ENCODE results near the gene VOPP1.

VOPP1 gene

DNA sequence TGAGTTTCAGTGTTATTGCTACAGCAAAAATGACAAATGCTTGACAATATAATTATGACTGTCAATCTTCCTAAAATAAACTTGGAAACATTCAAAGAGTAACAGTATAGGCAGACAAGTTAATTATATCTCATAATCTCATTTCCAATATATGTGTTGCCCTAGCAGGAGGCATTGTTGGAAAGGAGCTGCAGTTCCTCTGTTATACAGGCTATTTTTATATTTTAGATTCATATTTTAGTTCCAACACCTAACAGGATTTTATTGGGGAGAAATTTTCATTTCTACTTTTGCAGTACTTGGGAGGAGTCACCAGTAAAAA lies 19.3 kb downstream of the VOPP1 start:
- DNase-seq: no peak

DNA sequence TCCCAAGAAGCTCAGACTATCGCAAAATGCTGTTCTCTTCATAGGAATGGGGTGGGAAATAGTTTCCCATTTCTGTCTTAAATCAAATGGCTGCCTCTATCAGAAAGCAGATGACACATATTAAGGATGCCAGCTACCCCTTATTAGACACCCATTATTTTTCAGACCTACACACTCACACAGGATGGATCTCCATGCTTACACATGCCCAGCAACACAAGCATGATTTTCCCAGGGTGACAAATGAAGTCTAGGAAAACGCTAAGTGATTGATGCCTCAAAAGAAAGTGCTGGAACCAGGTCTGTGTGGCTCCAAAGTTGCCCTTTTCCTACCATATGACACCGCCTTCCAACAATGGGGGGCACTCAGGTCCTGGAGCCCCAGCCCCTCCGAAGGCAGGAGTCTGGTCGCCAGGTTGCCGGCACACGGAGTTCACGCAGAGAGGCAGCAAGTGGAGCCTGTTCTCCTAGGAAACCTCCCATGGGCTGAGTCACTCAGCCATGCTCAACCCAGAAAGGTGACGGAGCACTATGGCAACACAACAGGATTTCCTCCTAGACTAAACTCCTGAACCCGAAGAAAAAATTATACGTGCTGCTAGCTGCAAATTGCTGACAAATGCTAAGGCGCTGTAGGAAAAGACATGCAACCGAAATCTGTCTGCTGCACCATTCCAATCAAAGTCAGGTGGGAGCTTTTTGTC lies 19.8 kb downstream of the VOPP1 start:
- DNase-seq: peak; percentile 48

DNA sequence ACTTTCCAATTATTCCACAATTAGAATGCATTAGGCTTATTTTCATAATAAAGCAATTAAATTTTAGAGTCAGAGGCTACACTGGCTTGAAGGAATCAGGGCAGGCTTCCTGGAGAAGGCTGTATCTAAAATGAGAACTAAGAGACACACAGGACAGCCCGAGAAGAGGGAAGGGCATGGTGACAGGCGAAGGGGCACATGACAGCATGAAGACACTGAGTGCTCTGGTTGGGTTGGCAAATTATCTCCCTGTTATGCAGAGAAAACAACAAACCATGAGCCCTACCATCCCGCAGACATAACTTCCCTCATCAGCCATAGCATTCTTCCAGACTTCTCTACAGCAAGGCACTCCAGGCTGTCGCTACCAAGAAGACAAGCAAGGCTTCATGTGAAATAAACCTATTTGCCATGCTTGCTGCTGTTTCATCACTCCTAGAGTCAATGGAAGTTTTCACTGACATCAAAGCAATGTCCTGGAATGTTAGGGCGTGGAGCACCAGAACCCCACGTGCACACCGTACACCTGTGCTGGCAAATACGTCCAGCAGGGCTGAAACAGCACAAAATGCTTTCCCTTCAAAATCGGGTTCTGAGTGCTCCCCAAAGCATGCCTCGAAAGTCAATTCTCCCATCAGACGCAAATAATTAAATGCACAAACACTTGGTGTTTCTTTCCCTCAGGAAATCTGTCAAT lies 21.3 kb downstream of the VOPP1 start:
- no peak for DNase-seq

DNA sequence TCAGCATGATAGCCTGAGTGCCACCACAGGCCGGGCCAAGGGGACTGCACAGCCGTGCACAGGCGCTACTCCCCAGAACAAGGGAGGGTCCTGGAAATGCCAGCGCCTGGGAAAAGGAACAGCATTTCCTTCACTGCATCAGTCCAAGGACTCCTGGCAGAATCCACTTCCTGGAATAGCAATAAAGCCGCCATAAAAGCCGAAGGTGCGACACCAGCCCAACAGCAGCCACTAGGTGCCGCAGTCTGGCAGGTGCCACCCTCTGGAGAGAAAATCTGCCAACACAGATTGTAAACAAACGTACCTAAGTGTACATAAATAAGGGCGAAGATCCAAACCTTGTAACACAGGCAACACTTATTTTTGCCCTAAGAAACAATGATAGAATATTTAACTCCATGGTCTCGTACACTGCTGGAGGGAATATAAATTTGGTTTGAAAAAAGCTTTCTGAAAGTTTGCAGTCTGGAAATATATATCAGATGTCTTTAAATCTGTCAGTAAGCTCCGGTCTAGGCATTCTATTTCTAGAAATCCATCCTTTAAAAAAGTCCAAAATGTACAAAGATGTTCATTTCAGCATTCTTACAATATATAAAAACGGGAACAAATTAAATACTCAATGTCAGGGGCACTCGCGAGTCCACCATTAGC lies 22.2 kb downstream of the VOPP1 start:
- no peak for DNase-seq

DNA sequence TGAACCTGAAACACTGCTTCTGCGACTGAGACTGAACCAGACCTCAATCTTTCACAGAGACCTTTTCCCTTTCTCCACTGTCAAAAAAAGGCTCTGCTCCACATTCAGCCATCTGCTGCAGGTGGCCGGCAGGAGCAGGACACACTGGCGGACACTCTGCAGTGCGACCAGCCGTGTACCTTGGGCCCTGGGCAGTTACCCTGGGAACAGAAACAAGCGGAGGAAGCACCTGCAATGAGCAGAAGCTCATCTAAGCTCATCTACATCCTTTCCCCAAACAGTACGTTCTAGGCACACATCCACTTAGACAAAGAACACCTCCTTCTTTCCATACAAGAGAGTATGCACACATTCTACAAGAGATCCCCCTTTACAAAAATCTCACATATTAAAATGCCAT lies 22.8 kb downstream of the VOPP1 start:
- DNase-seq: no peak

DNA sequence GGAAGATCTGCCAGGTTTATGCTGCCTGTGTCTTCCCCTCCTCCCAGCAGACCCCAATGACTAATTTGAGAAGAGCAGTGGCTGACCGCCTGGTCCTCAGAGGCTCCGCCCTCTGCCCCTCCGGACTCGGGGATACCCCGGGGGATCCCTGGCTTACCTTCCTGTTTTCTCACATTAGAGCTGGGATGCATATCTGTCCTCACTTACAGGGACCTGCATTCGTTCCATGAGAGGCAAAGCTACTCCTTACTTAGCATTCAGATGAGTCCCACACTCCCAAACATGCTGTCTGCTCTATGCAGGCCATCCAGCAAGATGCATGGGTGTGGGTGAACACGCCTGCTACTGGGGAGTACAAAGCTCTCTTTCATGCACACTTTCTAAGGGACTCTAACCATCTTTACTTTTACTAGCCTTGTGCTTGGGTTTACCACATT lies 24.0 kb downstream of the VOPP1 start:
- DNase-seq: no peak

DNA sequence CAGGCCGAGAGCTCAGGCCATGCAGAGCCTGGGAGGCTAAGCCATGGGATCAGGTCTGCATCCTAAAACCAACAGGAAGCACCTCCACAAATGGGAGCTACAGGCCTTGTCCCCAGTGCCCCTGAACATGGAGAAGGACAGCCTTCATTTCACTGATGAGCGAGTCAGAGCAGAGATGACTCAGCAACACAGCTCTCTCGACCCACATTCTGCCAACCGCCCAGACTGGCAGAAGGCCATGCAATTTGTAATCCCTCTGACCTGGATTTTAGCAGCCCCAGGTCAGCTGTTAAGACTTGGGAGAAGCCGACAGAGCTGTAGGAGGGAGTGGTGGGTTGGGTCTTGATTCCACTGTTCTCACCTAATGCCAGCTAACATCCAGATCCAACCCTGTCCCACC lies 25.5 kb downstream of the VOPP1 start:
- no peak for DNase-seq

DNA sequence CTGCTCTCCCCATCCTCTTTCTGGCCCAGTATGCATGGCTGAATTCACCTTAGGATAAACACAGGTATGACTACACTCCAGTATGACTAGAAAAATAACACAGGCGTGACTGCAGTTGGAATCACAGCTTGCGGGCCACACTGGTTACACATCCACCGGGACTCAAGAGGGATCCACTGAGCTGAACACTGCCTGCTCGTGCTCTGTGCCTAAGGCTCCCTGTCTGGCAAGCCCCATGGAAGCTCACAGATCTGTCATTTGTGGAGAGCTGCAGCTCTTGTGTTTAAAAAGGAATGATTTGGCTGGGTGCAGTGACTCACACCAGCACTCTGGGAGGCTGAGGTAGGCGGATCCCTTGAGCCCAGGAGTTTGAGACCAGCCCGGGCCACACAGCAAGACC lies 26.8 kb downstream of the VOPP1 start:
- no peak for DNase-seq

DNA sequence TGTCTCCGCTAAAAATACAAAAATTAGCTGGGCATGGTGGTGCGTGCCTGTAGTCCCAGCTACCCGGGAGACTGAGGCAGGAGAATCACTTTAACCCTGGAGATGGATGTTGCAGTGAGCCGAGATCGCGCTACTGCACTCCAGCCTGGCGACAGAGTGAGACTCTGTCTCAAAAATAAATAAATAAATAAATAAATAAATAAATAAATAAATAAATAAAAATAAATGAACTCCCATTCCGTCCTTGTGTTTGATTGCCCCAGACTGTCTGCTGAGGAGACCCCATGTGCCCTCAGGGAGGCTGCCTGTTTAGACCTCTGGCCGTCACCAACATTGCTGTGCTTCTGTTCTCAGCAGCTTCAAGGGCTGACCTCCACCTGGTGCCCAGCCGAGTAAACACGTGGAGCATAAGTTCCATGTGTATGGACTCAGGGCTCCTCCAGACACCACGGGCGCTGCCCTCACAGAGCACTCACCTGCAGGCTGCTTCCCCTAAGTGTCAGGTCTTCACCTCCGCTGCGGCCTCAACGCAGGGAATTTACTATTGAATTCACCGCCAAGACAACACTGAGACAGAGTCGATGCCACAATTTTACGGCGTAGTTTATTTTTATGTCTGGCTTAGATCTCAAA lies 32.0 kb downstream of the VOPP1 start:
- DNase-seq: no peak

DNA sequence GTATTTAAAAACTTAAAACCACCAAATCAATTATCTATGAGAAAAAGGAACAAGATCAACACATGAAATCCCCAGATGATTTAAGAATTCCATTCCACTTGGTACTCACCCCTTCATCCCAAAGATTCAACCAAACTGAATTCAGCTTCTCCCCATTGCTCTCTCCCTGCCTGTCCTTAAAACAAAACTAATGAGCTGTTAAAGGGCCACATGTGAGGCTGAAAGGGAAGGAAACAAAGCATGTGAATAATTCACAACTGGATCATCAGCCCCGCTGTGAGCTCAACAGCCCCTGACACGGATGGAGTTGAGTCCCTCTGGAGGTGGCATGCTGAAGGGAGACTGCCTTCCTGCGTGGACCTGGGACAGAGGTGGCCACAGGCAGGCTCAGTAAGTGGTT lies 32.9 kb downstream of the VOPP1 start:
- no peak for DNase-seq

DNA sequence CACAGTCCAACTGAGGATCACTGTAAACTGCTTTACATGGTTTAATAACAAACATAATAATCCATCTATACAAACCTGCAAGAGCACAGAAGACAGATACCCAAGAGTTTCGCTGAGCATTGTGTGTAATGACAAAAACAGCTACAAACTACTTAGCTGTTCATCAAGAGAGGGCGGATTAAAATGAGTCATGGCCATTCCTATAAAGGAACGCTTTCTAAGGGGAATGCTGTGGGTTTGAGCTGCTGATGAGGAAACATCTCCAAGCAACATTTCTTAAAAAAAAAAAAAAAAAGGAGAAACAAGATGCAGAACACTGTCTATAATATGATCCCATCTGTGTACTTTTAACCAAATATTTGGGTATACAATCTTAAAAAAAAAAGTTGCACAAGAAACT lies 33.8 kb downstream of the VOPP1 start:
- DNase-seq: no peak

DNA sequence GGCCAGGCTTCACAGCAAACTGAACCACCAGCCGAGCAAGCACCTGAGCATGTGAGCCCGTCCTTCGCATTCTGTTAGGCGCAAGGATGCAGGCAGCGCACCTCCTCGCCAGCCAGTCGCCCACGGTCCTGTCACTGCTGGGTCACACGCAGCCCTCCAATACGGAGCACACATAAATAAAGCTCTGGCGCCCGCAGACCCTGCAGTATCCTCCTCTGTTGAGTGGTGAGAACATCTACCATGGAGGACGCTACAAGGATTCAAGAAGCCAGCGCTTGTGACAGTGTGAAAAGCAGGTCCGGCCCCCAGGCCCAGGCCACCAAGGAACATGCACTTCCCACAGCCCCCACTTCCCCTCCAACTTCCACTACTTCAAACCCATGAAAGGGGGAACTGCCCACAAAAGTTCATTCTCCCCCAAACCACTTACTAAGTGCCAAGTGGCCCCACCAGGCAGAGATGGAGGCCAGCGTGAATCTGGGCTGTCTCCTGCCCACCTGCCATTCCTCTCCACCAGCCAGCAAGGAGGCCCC lies 34.8 kb downstream of the VOPP1 start:
- no peak for DNase-seq

DNA sequence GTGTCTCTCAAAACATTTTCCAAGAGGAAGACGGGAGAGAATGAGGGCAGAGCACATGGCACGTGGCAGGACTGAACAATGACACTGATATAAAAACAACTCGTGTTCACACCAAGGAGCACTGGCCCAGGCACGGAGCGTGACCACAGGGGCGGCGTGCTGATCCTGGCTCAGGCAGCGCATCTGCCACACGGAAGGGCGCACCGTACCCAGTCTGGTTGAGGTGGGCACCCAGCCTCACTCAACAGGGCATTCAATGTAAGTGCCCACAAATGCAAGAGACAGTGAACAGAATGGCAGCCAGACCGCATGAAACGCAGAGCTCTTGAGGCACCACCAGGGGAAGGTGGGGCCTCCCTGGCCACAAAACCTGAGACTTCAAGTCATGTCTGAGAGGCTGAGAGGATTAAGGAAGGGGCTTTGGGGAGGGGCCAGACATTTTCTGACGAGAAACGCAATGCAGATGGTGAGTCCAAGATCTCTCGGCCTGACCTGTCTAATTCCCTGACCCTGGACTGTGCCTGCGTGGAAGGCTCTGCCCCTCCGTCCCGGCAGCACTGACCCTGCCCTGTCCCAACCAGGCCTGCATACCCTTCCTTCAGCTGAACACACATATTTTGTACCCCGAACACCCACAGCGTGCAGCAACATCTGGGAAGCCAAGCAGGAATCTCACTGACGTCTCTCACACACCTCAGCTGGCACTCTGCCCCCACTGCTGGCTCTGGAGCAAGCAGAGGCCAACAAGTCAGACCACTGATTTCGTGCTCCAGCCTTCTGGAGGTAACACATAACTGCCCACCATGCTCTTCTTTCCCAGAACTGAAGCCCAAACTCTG lies 35.5 kb downstream of the VOPP1 start:
- DNase-seq: no peak

DNA sequence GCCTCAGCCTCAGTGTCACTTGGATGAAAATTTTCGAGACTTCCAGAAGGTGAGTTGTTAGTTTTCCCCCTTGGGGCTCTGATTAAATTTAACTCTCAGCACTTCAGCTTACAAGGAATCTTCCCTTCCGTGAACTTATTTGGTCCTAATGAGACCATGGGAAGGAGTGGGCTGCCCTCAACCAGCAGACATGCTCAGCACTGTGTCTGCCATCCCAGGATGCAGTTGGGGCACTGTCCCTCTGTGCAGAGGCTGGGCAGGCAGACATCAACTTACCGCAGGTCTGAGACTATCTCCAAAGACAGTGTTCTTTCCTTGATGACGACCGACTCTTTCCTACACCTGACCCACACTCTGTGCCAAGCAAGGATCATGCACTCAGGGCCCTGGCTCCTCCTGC lies 36.7 kb downstream of the VOPP1 start:
- DNase-seq: no peak

DNA sequence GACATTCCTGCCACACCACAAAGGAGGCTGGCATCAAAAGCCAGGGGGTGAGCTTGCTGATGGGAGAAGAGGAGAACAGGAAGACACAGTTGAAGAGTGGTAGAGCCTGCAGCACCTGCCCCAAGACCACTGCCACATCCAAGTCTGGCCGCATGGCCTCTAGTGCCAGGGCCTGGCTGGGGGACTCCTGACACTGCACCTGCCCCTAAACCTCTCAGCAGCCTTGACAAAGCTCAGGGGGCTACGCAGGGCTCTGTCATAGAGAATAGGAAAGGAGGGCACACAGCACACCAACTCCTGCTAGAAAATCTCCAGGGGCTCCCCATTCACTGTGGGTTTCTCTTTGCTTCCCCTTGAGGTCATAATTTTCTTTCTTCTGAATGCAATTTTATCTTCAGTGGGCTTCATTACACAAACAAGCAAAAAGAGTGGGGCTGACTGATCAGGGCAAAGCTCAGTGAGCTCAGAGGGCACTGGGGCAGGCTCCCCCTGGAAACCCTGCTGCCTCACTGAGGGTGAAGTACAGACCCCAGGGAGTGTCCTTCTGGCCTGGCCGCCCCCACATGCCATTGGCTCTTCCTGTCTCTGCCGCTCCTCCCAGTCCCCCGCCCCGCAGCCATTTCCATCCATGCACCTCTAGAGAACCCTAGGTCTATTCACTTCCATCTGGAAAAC lies 37.2 kb downstream of the VOPP1 start:
- no peak for DNase-seq

DNA sequence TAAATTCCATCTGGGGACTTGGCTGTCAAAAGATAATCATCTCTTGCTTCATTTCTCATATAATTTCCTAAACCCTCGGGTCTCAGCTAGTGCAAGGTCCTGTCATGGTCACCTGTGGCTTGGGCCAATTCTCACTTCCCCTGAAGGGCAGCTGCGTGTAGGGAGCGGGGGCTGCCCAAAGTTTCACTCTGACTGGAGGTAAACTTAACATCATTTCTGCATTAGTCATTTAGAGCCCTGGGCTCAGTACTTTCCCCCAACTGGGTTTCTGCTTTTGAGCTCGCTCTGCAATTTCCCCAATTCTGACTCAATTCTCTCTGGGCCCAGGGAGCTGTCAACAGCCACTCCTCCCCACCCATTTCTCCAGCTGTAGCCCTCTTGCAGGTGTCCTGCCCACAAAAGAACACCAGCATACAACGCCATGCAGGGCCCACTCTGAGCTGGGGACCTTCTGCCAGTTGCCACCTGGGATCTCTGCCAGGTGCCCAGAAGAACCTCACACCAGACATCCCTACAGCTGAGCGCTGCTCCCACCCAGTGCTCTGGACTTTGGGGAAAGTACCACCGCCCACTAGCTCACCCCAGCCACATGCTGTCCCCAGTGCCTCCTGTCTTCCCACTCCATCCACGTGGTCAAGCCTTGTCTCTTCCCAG lies 37.9 kb downstream of the VOPP1 start:
- peak; percentile 85 for DNase-seq

DNA sequence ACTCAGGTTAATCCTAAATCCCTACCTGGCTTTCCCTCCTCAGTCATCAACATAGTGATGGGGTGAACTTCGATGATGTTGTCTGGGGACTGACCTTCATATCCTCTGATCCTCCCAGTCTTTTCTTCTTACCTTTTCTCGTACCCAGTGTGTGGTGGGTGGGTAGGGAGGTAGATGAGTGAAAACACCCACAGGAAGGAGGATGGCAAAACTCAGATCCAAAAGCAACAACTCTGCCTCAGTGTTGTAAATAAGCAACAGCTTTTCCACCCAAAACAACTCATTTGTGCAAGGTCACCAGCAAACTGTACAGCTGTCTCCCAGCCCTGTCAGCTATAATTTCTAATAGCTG lies 38.6 kb downstream of the VOPP1 start:
- no peak for DNase-seq

DNA sequence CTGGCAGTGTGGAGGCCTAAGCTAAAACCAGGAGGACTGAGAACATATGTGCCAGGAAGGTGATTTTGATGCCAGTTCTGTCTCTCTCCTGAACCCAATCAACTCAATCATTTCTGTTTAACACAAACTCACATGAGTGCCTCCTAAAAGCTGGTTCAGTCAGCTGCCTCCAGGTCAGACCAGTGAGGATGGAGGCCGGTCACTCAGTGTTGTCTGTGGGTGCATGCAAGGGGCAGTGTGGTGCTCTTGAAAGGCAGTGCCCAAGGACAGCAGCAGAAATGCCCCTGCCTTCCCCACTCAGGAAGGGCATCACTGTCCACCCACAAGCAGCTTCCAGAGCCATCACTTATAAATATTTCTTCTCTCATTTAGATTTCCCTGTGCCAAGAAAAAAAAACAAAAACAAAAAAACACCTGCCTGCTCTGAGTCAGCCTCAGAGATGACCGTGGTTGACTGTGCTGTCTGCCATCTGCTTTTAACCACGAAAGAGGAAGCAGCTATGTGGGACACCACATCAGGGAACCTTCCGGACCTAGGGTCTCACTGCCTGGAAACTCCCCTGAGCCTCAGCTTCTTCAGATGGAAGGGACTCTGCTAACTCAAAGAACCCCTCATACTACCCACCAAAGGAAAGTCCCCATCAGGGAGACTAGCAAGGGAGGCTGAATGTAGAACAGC lies 39.1 kb downstream of the VOPP1 start:
- peak; percentile 86 for DNase-seq

DNA sequence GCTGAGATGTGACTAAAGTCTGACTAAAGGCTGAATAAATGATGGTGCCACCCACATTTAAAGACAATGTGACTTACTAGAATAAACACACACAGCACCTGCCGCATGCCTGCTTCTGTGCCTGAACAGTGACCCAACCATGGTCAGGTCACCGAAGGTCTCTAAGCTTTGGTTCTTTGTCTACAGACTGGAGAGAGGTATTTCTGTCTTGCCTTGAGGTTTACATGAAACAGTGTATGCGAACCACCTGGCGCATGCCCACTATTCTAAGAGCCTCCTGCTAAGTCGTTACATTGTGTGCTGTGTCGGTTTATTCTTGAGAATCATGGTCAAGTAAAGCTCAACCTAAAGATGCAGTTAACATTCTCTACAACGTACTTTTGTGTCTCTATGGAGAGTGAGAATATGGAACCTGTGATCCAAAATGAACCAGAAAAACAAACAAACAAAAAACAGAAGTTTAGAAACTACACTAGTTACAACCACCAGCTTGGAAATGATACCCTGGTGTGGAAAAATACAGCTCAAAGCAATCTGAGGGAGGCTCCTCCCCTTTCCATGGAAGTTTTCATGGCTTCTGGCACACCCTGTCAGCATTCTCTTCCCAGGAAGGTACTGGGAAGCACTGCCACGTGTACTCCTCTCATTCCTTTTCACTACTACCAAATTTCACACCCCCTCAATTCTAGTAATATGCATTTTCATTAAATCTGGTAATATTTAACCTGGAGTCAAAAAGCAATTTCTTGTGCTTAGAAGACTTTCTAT lies 40.0 kb downstream of the VOPP1 start:
- DNase-seq: no peak

DNA sequence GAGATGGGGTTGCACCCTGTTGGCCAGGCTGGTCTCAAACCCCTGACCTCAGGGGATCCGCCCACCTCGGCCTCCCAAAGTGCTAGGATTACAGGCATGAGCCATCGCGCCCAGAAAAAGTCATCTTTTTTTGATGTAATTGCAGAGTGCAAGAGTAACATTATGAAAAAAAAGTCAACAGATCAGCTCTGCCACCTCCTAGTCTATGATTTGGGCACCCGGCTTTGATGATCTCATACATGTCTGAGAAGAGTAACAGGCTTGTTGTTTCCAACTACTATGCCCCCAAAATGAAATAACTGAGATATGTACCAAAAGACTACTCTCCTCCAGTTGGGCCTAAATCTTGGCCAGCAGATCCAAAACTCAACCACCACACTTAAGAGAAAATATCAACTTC lies 40.8 kb downstream of the VOPP1 start:
- DNase-seq: no peak
